PFSK-1 (cell line): ENCODE data around the gene ESPNL.

Source experiments
- POLR2AphosphoS5 ChIP-seq: IDR thresholded peaks from 2 replicates; pipeline ENCODE4 v1.6.1; 2012; ENCODE audit warnings: low read depth, mild to moderate bottlenecking, control low read depth, low read length, moderate library complexity
- SIN3A ChIP-seq: IDR thresholded peaks from 2 replicates; pipeline ENCODE4 v1.6.1; 2012; ENCODE audit warnings: mild to moderate bottlenecking, low read length, moderate library complexity, borderline replicate concordance; ENCODE audit not compliant: insufficient read depth
- TF ChIP-seq, protein P1 (sequence below), 2 experiments: IDR thresholded peaks; 2 replicates each; pipeline versions ENCODE4 v1.6.1 to v1.8.0; 2011 to 2012; ENCODE audit warnings: low read depth in 2 of 2, low read length in 2 of 2, control low read depth in 1 of 2, inconsistent platforms in 1 of 2, mild to moderate bottlenecking in 1 of 2, moderate library complexity in 1 of 2; ENCODE audit not compliant: insufficient read depth in 1 of 2

DNA sequence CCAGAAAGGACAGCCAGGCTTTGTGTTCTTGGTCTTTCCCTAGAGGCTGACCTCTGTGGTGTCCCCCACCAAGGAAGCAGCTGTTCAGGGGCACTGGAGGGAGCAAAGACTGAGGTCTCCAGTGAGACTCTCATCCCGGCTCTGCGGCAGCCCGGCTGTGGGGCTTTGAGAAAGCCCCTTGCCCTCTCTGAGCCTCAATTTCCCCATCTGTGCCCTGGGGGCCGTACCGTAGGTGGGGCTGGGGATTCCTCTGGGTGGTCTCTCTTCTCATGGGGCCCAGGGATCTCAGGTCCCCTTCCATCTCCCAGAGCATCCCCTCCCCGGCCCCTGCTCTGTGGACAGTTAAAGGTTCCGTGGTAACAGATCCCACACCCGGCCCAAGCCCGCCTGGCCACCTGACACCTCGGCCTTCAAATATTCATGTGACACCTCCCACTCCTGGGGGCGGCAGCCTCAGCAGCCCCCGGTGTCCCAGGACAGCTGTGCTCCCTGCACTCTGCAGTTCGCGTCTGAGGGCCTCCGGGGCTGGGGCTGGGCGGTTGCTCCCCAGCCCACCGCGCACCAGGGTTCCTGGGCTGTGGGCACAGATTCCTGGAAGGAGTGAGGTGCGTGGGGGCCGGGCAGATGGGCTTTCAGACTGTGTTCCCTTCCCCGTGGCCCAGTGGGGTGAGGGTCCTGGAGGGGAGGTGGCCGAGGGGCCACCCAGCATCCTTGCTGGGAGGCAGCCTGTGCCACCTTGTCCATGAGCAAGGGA, 23.3 kb downstream of the ESPNL start:
- TF ChIP-seq SIN3A (no peak), POLR2AphosphoS5 (no peak)
- TF ChIP-seq, protein P1, sequence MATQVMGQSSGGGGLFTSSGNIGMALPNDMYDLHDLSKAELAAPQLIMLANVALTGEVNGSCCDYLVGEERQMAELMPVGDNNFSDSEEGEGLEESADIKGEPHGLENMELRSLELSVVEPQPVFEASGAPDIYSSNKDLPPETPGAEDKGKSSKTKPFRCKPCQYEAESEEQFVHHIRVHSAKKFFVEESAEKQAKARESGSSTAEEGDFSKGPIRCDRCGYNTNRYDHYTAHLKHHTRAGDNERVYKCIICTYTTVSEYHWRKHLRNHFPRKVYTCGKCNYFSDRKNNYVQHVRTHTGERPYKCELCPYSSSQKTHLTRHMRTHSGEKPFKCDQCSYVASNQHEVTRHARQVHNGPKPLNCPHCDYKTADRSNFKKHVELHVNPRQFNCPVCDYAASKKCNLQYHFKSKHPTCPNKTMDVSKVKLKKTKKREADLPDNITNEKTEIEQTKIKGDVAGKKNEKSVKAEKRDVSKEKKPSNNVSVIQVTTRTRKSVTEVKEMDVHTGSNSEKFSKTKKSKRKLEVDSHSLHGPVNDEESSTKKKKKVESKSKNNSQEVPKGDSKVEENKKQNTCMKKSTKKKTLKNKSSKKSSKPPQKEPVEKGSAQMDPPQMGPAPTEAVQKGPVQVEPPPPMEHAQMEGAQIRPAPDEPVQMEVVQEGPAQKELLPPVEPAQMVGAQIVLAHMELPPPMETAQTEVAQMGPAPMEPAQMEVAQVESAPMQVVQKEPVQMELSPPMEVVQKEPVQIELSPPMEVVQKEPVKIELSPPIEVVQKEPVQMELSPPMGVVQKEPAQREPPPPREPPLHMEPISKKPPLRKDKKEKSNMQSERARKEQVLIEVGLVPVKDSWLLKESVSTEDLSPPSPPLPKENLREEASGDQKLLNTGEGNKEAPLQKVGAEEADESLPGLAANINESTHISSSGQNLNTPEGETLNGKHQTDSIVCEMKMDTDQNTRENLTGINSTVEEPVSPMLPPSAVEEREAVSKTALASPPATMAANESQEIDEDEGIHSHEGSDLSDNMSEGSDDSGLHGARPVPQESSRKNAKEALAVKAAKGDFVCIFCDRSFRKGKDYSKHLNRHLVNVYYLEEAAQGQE (IDR thresholded peaks at IDR 0.05; ENCODE audit: insufficient read depth in 1 of 2, low read depth in 2 of 2, low read length in 2 of 2) = no peak
